HG03354 (cell line): Measurements from ENCODE around the gene SOX8.
A peak's percentile ranks its signal among the peaks of the same experiment; 100 is the strongest.
"Not testable (repeated sequence)": the region's sequence is repeated elsewhere in the genome, so short reads cannot be mapped to it uniquely, and the experiment has no call there.

Experiments
- ATAC-seq: cut with Tn5 transposase; IDR thresholded peaks from one replicate; pipeline ENCODE4 v1.9.1; 2021; ENCODE audit warnings: mild to moderate bottlenecking; ENCODE audit not compliant: unreplicated experiment, poor library complexity, severe bottlenecking

Gene SOX8

DNA sequence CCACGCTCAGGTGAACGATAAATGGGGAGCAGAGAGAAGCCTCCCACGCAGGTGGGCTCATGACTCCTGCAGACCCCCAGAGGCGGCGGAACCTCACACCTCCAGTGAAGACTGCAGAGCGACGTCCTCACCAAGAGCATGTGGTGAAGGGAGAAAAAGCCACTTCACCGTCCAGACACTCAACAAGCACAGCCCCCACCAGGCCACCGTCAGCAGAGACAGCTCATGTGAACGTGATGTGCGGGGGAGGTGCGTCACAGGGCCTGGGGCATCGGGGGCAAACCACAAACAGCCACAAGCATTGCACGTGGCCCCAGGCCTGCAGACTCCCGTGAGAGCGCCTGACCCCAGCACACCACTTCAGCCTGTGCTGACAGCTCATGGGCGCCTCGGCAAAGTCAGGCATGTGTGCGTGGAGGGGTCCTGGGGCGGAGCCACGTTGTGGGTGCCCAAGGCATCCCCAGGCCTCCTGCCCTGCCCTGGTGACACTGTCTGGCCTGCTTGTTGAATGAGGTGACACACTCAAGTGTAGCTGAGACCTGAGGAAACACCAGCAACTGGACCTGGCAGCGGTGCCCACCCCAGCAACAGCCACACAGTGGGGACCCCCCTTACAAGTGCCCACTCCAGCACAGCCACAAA lies 29.8 kb upstream of the SOX8 start:
- ATAC-seq = no peak

DNA sequence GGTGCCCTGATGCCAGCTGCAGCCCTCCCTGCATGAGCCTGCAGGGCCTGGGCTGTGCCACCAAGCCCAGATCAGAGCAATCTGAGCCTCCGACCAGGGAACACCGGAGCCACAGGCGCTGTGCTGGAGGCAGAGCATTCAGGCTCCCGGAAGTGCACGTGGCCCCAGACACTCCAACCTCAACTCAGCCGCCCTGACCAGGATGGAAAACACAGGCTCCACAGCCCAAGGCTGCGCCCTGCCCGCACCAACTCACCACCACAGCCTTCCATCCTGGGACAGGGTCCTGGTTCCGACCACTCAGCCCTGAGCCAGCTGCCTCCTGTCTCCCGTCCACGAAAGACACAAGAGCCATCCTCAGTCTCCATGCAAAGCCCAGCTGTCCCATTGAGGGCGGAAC lies 29.2 kb upstream of the SOX8 start:
- no peak for ATAC-seq

DNA sequence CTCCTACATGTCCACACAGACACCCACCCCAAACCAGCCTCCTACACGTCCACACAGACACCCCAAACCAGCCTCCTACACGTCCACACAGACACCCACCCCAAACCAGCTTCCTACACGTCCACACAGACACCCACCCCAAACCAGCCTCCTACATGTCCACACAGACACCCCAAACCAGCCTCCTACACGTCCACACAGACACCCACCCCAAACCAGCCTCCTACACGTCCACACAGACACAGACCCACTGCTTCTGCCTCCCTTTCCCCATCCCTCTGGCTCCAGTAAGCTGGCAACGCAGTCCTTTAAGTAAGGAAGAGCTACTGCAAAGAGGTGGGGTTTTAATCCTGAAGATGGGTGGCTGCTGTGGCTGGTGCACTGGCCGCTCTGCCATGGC lies 27.8 kb upstream of the SOX8 start:
- ATAC-seq = not testable (repeated sequence)

DNA sequence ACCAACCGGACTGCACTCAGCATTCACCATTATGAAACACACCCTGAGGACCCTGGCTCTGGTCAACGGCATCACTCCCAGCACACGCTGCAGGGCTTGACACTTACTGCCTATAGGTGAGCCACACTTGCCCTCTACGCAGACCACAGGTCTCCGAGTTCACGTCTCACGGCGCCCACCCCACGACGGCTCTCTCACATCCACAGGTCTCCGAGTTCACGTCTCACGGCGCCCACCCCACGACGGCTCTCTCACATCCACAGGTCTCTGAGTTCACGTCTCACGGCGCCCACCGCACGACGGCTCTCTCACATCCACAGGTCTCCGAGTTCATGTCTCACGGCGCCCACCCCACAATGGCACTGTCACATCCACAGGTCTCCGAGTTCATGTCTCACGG lies 25.8 kb upstream of the SOX8 start:
- ATAC-seq = not testable (repeated sequence)

DNA sequence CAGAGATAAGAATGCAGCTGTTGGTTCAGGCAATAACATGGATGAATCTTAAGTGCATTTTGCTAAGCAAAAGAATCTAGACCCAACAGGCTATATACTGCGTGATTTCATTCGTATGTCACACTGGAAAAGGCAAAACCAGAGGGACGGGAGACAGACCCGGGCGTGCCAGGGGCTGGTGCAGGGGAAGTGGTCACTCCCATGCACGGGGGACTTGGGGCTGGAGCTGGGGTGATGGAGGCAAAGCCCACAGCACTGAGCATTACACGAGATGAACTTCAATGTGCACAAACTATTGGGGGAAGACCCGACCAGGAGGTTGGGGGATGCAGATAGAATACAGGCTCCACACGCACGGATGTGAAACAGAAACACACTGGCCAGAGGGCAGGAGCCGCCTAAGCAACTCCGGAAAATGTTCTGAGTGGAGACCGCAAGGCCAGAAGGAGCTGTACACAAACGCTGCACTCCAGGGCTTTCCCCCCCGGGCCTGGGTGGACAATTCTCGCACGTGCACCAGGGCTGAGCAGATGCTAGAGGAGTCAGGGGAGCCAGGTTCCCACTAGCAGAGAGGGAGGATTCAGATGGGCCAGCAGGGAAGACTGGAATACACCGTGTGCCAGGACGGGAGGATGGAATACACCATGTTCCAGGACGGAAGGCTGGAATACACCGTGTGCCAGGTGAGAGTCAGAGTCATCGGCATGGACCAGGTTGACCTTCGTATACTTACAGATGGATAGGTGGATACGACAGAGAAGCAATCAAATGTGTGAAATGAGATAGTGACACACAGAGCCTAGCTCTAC lies 22.1 kb upstream of the SOX8 start:
- no peak for ATAC-seq

DNA sequence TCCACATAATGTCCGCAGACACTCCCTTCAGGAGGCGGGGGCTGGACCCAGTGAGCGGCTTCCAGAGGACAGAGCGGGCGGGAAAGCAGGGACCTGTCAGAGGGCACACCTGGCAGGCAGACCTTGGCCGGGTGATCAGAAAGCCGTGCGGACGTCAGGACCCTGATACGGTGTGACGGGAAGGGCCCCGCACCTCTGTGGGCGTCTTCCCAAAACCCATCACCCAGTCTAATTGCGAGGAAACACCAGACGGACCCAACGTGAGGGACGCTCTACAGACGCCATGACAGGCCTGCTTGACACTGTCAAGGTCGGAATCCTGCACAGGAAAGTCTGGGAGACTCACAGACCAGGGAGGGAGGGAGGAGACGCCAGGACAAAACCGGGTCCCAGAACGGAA lies 19.2 kb upstream of the SOX8 start:
- no peak for ATAC-seq

DNA sequence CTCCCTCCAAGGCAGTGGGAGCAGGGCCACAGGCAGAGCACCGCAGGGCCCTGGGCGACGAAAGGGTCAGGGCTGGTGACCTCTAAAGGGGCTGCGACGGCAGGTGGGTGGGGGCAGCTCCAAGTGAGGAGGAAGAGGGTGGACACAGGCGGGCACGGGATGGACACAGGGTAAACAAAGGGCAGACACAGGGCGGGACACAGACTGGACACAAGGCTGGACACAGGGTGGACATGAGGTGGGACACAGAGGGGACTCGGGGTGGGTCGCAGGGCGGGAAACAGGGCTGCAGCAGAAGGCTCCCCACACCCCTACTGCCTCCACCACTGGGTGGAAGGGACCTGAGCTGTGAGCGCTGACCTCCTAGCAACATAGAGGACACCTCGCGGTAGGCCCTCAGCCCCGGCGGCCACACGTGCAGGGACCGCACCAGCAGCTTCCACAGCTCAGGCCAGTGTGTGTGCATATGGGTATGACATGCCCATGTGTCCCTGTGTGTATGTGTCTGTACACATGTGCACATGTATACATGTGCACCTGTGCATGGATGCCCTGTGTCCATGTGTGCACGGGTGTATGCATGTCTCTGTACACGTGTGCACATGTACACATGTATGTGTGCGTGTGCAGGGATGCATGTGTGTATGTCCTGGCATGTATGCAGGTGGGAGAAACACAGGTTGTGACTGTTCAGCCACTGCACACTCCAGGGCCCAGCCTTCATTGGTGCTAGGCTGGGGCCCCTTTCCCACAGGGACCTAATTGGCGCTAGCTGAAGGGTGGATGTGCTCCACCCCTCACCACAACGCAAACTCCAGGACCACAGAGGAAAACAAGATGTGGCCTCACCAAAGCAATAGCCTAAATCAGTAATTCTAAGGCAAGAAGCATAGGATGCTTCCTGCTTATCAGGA lies 18.4 kb upstream of the SOX8 start:
- ATAC-seq = no peak

DNA sequence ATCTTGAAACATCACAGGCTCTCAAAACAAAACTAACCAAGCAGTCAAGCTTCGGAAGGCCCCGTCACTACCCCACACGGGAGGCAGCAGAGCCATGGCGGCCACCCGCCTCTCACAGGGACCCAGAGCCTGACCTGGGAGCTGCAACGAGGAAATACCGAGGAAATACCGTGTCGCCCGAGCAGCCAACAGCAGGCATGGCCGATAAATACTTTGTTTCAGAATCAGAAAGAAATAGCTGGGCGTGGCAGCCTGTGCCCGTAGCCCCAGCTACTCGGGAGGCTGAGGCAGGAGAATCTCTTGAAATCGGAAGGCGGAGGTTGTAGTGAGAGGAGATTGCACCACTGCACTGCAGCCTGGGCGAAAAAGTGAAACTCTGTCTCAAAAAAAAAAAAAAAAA lies 17.7 kb upstream of the SOX8 start:
- no peak for ATAC-seq

DNA sequence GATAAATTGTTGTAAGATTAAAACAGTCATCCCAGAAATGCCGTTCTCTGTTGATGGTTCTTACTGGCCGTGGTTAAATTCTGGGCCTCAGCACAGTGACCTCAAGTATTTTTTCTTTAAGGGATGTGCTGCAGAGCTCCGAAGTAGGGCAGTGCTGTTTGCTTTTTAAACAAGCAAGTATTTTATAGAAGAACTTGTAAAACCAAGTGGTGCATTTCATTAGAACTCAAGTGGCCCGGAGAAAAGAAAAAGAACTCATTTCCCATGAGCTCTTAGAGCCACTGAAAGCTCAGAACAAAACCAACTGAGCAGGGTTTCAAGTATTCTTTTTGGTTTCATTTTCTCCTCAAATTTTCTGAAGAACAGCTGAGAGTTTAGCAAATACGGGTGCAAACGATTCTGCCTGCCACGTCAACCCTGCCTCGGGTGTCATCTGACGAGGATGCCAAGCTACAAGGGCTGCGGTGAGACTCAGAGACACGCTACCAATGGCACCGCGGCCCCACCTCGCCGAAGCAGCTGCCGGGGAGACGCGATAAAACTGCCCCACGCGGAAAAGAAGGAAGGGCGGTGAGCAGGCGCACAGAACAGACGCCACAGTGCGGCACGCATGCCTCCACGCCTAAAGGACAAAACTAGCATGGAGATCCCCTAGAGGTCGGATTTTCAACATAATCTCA lies 17.1 kb upstream of the SOX8 start:
- ATAC-seq = no peak

DNA sequence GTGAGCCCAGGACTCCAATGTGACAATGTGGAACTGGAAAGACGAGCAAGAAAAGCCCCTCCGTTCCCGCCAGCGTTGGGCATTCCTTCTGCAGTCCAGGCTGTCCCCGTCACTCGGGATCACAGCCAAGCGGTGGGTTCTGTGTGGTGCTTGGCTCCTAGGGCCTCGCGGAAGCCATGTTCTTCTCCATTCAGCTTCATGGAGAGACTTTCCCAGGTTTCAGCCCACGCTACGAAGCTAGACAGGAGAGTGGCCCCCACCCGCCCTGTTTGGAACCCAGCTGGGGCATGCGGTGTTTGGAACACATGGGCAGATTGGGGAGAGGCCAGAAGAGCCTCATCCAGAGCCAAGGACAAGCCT lies 16.6 kb upstream of the SOX8 start:
- no peak for ATAC-seq

DNA sequence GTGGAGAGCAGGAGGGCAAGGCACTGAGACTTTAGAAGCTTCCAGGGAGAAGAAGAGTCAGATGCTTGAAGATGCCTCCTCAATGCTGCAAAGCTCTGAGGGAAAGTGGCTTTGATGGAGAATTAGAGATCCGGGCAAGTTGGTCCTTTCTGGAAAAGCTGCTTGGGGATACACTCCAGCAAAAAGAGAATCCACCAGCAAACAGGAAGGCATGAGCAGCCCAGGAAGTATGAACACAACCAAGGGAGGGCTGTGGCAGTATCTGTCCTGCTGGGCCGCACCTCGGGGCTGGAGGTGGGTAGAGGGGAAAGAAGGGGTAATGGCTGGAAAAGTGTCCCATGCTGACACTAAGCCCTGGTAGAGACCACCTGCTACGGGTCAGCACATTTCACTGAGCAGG lies 16.1 kb upstream of the SOX8 start:
- no peak for ATAC-seq

DNA sequence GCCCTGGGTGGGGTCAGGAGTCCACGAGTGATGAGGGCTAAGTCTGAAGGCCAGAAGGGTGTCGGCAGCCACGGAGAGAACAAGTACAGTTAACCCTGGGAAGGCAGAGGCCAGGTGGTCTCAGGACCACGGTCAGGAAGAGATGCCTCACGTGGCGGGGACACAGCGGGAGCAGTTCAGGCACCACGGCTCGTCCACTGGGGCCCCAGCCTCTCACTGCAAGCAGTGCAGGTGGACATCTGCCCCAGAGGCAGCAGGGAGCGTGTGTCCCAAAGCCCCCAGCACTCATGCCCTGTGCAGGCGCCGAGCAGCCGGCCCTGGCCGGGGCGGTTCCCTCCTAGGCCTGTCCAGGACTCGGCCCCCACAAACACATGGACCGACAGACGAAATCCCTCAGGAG lies 15.5 kb upstream of the SOX8 start:
- ATAC-seq = no peak

DNA sequence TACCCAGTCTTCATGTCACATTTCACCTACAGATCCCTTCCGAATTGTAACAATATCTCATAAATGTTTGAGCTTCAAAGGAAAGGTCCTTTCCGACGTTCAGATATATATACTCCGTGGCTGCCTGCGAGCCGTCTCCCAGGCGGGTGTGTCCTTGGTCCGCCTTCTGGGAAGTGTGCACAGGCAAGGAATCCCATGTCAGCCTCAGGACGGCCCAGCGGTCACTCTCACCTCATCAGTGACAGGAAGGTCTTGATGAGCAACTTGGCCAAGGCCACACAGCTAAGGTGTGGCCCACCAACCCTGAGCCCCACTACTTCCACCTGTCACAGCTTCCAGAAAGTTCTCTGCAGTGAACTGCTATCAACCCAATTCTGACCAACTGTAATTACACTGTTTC lies 15.1 kb upstream of the SOX8 start:
- ATAC-seq = no peak

DNA sequence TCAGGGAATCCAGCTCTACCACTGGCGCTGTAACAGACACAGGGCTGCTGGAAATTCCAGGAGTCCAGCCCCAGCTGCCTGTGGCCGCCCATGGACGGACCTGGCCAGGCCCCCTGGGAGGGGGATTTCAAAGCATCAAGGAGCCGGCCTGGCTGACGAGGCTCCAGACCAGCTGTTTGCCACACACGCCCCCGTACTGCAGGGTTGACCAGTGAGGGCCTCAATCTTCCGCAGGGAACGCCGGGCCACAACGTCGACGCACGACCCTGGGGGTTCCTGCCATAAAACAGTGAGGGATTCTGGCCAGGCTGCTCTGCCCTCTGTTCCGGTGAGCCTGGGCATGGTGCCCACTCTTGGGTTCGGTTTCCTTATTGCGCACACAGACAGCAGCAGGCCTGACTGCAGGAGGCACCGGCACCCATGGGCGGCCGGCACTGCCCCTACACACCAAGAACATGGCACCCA lies 14.5 kb upstream of the SOX8 start:
- no peak for ATAC-seq

DNA sequence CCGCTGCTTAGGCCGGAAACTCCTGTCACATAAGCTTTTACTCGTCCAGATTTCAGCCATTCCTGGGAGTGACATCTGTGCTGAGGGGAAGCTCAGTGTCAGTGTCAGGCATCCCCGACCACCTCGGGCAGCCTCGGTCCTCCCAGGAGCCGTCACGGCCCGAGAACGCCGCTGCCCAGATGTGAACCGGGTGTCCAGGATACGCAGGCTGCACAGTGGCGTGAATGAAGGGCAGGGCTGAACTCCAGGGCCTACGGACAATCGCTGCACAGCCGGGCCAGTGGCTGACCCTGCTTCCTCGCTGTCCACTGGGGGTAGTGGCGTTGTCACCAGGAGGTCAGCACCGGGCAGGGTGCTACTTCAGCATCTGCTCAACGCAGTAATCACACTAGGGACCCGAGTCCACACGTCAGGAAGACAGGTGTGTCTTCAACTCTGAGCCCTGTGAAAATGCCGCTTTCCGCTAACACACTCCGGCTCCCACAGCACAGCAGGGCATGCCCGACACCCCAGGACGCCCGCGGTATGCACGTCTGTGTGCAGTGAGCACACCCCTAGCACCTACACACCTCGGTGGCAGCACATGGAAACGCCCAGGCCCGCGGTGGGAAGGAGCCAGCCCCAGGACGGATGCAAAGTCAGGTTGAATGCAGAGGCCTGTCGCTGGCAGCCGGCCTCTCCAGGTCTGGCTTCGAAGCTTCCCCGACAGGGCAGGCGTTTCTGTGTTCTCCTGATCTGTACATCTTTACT lies 13.8 kb upstream of the SOX8 start:
- no peak for ATAC-seq

DNA sequence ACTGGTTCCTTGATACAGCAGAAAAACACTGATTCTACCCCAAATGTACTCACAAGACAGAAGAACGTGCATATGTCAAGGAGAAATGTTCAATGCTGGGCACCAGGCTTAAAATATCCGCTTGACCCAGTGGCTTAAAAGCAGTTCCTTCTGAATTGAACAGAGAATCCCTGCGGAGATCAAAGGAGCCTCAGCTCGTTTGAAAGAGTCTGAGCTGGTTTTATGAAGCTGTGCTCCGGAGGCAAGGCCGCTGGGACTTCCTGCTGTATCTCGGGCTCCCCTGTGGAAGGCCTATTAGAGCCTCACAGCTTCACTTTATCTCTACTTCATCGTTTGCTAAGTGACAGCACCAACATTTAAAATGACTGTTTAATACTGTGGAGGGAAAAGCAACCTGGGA lies 12.9 kb upstream of the SOX8 start:
- no peak for ATAC-seq

DNA sequence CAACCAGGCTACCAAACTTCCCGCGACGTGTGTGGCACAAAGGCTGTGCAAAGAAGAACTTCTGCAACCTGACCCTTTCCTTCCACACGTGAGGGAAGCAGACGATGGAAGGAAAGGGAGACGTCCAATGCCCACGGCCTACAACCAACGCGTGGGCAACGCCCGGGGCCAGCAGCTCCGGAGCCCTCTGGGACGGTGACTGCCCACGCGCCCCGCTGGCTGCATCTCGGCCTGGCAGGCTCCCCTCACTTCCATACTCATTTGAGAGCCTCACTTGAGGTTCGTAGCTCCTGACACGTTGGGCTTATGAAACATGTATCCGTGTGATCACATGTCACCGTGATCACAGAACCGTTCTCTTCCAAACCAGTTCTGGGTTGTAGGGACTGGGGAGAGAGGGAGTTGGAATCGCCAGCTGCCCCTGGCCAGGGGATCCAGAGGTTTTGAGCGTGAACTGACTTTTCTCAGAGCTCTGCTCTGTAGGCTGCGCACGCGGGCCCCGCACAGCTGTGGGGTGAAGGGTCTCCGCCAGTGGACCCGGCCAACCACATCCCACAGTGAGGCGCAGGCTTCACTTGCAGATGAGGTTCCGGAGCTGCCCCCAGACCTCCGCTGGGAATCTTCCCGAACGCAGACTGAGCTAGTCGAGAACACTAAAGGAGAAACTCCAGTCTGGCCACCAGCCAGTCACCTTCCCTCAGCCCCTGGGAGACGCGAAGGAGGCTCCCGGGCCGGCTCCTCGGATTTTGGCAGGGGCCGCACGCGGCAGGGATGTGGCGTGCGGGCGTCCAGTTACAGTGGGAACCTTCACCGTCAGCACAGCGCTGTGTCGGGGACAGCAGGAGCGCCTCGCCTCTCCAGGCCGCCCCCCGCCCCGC lies 11.8 kb upstream of the SOX8 start:
- ATAC-seq = peak; percentile 7

DNA sequence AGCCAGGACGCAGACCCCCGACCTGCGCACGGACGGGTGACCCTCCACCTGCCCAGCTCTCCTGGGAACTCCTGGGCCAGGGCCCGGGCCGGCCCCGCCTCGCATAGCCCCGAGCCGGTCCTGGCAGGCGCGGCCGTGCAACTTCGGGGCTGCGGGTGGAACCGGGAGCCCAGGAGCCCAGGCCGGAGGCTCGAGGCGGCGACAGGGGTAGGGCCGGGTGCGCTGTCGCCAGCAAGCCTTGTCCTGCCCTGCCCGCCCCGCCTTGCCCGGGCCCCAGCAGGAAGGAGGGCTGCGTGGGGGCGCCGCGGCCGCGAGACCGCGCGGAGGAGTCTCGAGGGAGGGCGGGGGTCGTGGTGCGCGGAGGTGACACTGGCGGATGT lies 11.2 kb upstream of the SOX8 start:
- ATAC-seq = no peak
